Large intestine (tissue), 3 donors: ENCODE data around the gene FMO2. TPM values are rescaled to one million over a fixed set of nuclear protein-coding genes. Genes with fewer than 3 reads are reported as not detected.
"Not testable (repeated sequence)": the region's sequence is repeated elsewhere in the genome, so short reads cannot be mapped to it uniquely, and the experiment has no call there.

ENCODE experiments used
- DNase-seq, 2 donors: peaks; one replicate each; pipeline versions ENCODE4 v3.0.0 to v3.0.0-alpha.2; 2013
- H3K27ac ChIP-seq: one replicate; pipeline ENCODE4 v1.5.1; 2013; ENCODE audit warnings: low read length
- H3K27me3 ChIP-seq: 2 replicates; pipeline ENCODE4 v1.6.1; 2013; ENCODE audit warnings: low read length; ENCODE audit not compliant: control insufficient read depth, insufficient read depth
- H3K36me3 ChIP-seq: 2 replicates; pipeline ENCODE4 v1.6.1; 2013; ENCODE audit warnings: low read length; ENCODE audit not compliant: control insufficient read depth, insufficient read depth
- H3K4me1 ChIP-seq: one replicate; pipeline ENCODE4 v1.6.1; 2013; ENCODE audit warnings: low read length; ENCODE audit not compliant: control insufficient read depth, insufficient read depth
- H3K4me3 ChIP-seq: one replicate; pipeline ENCODE4 v1.5.1; 2013; ENCODE audit warnings: low read length
- H3K9me3 ChIP-seq: one replicate; pipeline ENCODE4 v1.6.1; 2013; ENCODE audit warnings: mild to moderate bottlenecking, low read depth, low read length, moderate library complexity; ENCODE audit not compliant: control insufficient read depth
- WGBS: methylation state at CpG from one replicate; pipeline ENCODE4 v1.1.5; 2013; ENCODE audit warnings: low lambda C conversion rate; ENCODE audit not compliant: insufficient coverage; 5-methylcytosine and 5-hydroxymethylcytosine counted together
- polyA plus RNA-seq: library from polyadenylated mRNA; unstranded; fragments of 120-200 nt; gene quantifications from one replicate; pipeline ENCODE4 v1.2.1, GENCODE V29; 2013

Gene FMO2
- polyA plus RNA-seq, 1 donor: 0.28 TPM

DNA sequence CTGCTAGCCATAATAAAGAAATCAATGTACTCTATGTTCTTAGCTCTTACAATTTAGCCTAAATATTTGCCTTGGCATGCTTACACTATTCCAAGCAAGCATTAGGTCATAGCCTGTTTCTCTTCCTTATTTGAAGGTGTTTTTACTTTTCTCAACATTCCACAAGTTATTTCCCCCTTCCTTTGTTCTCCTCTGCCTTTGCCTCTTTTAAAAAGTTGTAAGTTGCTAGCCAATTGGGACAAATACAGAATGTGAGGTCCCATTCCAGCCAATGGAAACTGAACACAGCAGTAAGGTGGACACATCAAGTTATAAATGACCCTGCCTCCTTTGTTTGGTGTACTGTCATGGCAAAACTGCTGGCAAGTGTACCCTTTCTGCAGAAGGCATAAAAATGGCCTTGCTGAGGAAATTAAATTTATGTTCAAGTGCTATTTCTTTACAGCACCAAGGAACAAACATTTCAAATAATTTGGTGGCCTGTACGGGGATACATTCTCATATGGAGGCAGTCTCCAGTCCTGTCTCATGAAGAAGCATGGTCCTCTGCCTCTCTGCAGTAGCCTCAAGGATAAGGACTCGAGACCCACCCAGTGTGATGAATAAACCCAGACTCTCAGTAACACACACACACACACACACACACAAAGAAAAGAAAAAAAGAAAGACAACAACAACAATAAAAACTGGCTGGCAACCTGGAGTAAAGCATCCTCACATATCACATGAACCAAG, 34.4 kb downstream of the FMO2 start:
- H3K36me3 ChIP-seq: no peaks in the 10 kb centered on the region
- H3K9me3 ChIP-seq: no peaks in the 10 kb centered on the region
- WGBS: no CpG with 5 or more reads among the region's 2 CpGs
- no peak overlapping the region for H3K27ac ChIP-seq
- peaks cover 3% of the 10 kb centered on the region for H3K4me1 ChIP-seq
- H3K4me3 ChIP-seq: no peak overlapping the region
- no peak for DNase-seq
- no peaks in the 10 kb centered on the region for H3K27me3 ChIP-seq

DNA sequence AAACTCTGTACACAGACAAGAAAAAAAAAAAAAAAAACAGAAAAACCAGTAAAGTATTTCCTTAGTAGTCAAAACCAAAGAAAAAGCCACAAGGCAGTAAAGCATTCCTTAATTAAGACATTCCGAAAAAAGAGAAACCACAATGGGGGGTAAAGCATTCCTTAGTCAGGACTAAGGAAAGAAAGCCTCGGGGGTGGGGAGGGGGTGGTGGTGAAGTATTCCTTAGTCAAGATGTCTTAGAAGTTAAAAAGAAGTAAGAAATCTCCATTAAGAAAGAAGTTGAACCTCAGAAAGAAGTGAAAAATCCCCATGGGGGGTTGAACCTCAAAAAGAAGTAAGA, 35.0 kb downstream of the FMO2 start:
- Histone ChIP-seq H3K27ac (peak overlapping the region; percentile 30), H3K4me3 (peak overlapping the region; percentile 12), H3K9me3 (no peaks in the 10 kb centered on the region), H3K27me3 (no peaks in the 10 kb centered on the region), H3K4me1 (peaks cover 3% of the 10 kb centered on the region), H3K36me3 (no peaks in the 10 kb centered on the region)
- no peak for DNase-seq
- 70% methylated on average over 2 of the region's 2 CpGs for WGBS

DNA sequence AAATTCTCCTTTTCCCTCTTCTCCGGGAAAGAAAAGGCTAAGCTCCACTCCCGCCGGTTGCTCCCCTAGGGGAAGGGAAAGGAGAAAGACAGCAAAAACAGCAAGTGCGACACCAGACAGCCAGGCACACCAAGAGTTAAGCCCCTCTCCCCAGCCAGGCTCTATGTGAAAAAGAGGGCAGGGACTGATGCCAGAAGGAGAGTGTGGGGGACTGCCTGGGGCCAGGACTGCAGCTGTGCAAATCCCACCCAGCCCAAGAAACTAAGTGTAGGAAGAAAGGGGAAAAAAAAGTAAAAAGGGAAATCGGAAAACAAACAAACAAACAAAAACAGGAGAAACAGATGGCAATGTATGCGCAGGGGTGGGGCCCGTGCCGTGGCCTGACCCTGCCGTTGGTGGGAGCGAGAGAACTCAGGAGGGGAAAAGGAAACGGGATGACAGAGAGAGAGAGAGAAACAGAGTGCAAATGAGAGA, 35.5 kb downstream of the FMO2 start:
- no peaks in the 10 kb centered on the region for H3K9me3 ChIP-seq
- no peaks in the 10 kb centered on the region for H3K27me3 ChIP-seq
- DNase-seq: no peak
- peaks cover 3% of the 10 kb centered on the region for H3K4me1 ChIP-seq
- WGBS: 42% methylated on average over 4 of the region's 11 CpGs
- H3K36me3 ChIP-seq: no peaks in the 10 kb centered on the region
- peak overlapping the region; percentile 12 for H3K4me3 ChIP-seq
- H3K27ac ChIP-seq: peak overlapping the region; percentile 30

DNA sequence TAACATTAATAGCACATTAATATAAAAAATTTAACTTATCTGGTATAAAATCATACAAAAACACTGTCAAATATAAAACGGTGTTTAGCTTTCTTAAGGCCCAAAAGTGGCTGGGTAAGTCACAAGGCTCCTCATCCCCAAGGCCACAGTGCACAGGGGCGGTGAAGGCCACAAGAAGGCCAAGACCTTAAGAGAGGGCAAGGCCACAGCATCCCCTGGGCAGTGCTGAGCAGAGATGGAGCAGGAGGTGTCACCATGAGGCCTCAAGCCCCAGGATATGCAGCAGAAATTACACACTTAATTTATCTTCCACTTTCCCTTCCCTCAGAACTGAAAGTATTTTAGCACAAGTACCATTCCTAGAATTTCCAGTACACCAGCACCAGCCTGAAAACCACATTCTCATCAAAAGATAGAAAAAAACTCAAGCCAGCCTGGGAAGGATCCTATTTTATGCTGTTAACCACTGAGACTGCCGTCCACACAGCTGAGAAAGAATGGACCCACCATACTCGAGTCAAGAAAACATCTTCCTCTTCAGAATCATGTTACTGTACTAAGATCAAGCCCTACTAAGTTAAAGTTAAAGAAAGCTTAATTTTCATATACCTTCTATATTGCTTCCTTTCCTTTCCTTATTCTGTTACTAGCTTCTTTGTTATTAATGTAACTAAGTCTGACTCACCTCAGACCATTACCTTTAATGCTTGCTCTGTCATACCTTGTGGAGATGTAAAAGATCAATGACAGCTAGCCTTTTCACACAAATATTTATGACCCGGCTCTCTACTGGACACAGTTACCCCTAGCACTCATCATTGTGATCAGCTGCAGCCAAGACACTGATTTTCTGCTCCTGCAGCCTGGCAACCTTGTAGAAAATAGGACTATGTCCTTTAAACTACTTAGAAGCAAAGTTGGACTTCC, 36.8 kb downstream of the FMO2 start:
- Histone ChIP-seq H3K27ac (peak overlapping the region; percentile 42), H3K4me3 (no peak overlapping the region), H3K9me3 (no peaks in the 10 kb centered on the region)

DNA sequence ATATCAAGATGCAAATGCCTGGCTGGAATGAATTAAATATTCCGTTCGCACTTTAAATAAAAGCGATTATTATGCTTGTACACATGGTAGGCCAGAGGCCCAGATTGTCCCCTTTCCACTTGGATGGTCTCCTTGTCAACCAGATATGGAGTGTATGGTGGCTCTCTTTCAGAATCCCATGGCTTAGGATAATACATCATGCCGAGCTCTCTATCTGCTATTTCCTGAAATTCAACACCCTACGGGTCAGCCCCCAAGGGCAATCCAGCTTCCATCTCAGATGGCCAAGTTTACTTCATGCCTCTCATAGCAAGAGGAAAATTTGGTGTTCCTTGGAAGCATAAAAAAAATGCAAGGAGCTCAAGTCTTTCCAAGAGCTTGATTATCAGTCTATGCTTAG, 37.8 kb downstream of the FMO2 start:
- H3K27me3 ChIP-seq: no peaks in the 10 kb centered on the region
- no peak overlapping the region for H3K4me3 ChIP-seq
- H3K9me3 ChIP-seq: no peaks in the 10 kb centered on the region
- no peak overlapping the region for H3K27ac ChIP-seq
- no peaks in the 10 kb centered on the region for H3K36me3 ChIP-seq
- no peak for DNase-seq
- no CpG with 5 or more reads among the region's 5 CpGs for WGBS
- peaks cover 3% of the 10 kb centered on the region for H3K4me1 ChIP-seq

More for the DNA sequence above, 36.8 kb downstream of the FMO2 start:
- H3K36me3 ChIP-seq: no peaks in the 10 kb centered on the region
- 80% methylated on average over 1 of the region's 5 CpGs for WGBS
- H3K4me1 ChIP-seq: peaks cover 3% of the 10 kb centered on the region
- H3K27me3 ChIP-seq: no peaks in the 10 kb centered on the region
- no peak for DNase-seq

DNA sequence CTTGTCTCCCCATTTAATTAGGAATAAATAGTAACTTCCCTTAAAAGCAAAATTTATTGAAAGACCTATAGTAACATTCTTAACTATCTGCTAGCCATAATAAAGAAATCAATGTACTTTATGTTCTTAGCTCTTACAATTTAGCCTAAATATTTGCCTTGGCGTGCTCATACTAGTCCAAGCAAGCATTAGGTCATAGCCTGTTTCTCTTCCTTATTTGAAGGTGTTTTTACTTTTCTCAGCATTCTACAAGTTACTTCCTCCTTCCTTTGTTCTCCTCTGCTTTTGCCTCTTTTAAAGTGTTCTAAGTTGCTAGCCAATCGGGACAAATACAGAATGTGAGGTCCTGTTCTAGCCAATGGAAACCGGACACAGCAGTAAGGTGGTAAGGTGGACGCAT, 39.2 kb downstream of the FMO2 start:
- H3K27me3 ChIP-seq, H3K9me3 ChIP-seq, H3K27ac ChIP-seq, H3K36me3 ChIP-seq, DNase-seq, H3K4me3 ChIP-seq, H3K4me1 ChIP-seq: not testable (repeated sequence)
- WGBS: 80% methylated on average over 1 of the region's 4 CpGs

DNA sequence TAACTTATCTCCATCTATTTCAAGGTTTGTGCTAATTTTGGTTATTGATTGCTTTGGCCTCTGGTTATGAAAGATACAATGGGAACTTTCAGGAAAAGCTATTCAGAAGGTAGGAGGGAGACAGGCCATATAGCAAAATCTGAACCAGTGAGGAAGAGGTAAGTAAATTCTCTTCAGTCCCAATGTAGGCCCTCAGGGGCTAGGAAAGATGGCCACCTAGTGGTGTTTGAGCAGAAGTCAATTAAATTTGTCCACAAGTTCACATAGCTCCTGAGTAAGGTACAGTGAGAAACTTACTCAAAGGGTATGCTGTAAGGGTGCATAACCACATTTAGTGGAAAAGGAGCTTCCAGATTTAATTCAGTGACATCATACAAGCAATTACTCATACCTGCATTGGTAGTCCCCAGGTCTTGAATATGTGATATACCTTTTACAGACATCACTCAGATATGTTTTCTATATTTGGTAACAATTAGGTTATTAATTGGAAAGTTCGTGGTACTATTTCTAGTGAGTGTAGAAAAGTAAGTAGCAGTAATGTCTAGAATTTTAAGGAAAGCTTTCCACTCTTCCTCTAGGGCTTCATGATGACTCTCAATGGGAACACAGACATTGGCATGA, 41.8 kb downstream of the FMO2 start:
- Histone ChIP-seq H3K27ac (no peak overlapping the region), H3K4me3 (no peak overlapping the region), H3K27me3 (no peaks in the 10 kb centered on the region), H3K4me1 (no peaks in the 10 kb centered on the region), H3K9me3 (no peaks in the 10 kb centered on the region), H3K36me3 (no peaks in the 10 kb centered on the region)
- WGBS: 100% methylated on average over 1 of the region's 1 CpG
- peak; percentile 51 to 59 for DNase-seq

DNA sequence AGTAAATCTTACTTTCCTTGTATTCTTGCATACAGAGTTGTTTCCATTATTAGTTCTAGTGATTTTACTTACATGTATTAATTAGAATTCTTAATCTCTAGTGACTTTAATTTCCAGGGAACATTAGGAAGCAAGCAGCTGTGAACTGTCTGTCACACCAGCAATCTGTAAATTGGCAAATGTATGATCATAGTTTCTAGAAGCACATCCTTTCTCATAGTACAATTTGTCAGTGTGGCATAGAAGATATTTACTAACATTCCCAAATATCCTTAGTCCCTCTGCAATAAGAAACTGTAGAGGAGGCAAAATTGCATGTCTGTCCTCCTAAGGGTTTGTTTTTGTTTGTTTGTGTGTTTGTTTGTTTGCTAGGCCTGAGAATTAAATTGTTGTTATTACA, 46.2 kb downstream of the FMO2 start:
- Histone ChIP-seq H3K27ac (no peak overlapping the region), H3K4me1 (peaks cover 2% of the 10 kb centered on the region), H3K27me3 (no peaks in the 10 kb centered on the region), H3K36me3 (no peaks in the 10 kb centered on the region), H3K9me3 (no peaks in the 10 kb centered on the region), H3K4me3 (no peak overlapping the region)
- DNase-seq: no peak

DNA sequence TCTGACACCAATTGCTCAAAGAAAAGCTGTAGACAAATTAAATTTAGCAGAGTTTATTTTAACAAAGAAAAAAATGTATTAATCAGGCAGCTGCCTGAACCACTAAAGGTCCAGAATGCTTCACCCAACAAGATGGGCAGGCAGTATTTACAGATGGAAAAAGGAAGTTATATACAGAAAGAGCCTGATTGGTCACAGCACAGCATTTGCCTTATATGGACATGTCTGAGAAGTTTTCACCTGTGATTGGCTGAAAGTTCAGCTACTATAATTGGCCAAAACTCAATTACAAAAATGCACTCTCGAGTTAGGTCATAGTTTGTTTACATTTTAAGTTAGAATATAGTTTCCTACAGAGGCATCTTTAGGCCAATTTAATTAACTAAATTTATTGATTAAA, 48.1 kb downstream of the FMO2 start:
- Histone ChIP-seq H3K36me3 (no peaks in the 10 kb centered on the region), H3K27me3 (no peaks in the 10 kb centered on the region), H3K9me3 (no peaks in the 10 kb centered on the region), H3K27ac (no peak overlapping the region), H3K4me1 (peaks cover 2% of the 10 kb centered on the region), H3K4me3 (no peak overlapping the region)
- WGBS: no CpG with 5 or more reads among the region's 1 CpG
- DNase-seq: no peak

DNA sequence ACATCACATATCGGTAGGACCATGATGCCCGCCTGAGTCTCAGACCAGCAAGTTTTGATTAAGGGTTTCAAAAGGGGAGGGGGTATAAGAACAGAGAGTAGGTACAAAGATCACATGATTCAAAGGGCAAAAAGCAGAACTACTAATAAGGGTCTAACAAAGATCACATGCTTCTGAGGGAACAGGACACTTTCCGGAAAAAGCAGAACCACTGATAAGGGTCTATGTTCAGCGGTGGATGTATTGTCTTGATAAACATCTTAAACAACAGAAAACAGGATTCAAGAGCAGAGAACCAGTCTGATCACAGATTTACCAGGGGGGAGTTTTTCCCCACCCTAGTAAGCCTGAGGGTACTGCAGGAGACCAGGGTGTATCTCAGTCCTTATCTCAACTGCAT, 51.1 kb downstream of the FMO2 start:
- no CpG with 5 or more reads among the region's 4 CpGs for WGBS
- not testable (repeated sequence) for H3K27me3 ChIP-seq, DNase-seq, H3K36me3 ChIP-seq, H3K4me3 ChIP-seq, H3K4me1 ChIP-seq, H3K9me3 ChIP-seq, H3K27ac ChIP-seq
